Measurements from ENCODE around the gene FASTKD3.

GRCh38 chr5:7823594-7823993, 45.2 kb downstream of the FASTKD3 start:
- TF ChIP-seq EZH2 (IDR thresholded peaks at IDR 0.05; ENCODE audit: insufficient read depth, poor library complexity, severe bottlenecking) (no peak), EZH2phosphoT487 (IDR thresholded peaks at IDR 0.05; ENCODE audit: insufficient read depth, low read depth) (no peak)

All from GM23248 (cell line).